Panc1 (cell line): ENCODE measurements around the gene CEP41. TPM values are rescaled to one million over a fixed set of nuclear protein-coding genes. Genes with fewer than 3 reads are reported as not detected.

ENCODE experiments used
- ATAC-seq: fragments of 200-7000 bp; cut with Tn5 transposase; 2 replicates; pipeline ENCODE4 v1.9.1; 2020; ENCODE audit warnings: mild to moderate bottlenecking, moderate library complexity
- BruUV-seq: library from RNA; stranded (reverse); fragments of 400-500 nt; replicated peaks from 2 replicates; lab custom pipeline; 2021; lab: Mats Ljungman, UMichigan
- CTCF ChIA-PET: fragments of 300-600 bp; sonication (Branson Sonifier 250); formaldehyde crosslinking; loops from one replicate; lab custom pipeline; 2022; ENCODE audit warnings: antibody characterized with exemption; lab: Charles Lee
- POLR2A ChIA-PET: fragments of 300-600 bp; sonication (Branson Sonifier 250); formaldehyde crosslinking; loops from one replicate; lab custom pipeline; 2022; ENCODE audit warnings: antibody characterized with exemption; lab: Charles Lee
- DNase-seq: peaks from one replicate; pipeline ENCODE4 v3.0.0-alpha.2; 2010; ENCODE audit warnings: low read depth, low spot score
- H3K27ac ChIP-seq: 2 replicates; pipeline ENCODE4 v1.5.1; 2011; ENCODE audit warnings: mild to moderate bottlenecking, low read length, inconsistent platforms
- H3K27me3 ChIP-seq: fragments of 200-500 bp; sonication (Bioruptor generic); 2 replicates; pipeline ENCODE4 v1.6.0; 2014; ENCODE audit warnings: low read length, inconsistent platforms; ENCODE audit not compliant: control insufficient read depth, insufficient read depth
- H3K36me3 ChIP-seq: fragments of 200-500 bp; sonication (Bioruptor generic); 2 replicates; pipeline ENCODE4 v1.5.1; 2014; ENCODE audit warnings: inconsistent platforms, mild to moderate bottlenecking, low read length, moderate library complexity; ENCODE audit not compliant: control insufficient read depth, insufficient read depth
- H3K4me1 ChIP-seq: 2 replicates; pipeline ENCODE4 v1.5.1; 2011; ENCODE audit warnings: inconsistent platforms, mild to moderate bottlenecking, low read length, moderate library complexity; ENCODE audit not compliant: control insufficient read depth, insufficient read depth
- H3K4me3 ChIP-seq, 2 experiments: 2 replicates each; pipeline ENCODE4 v1.5.1; 2011 to 2012; ENCODE audit warnings: low read depth in 2 of 2, low read length in 2 of 2, mild to moderate bottlenecking in 2 of 2, inconsistent platforms in 1 of 2, moderate library complexity in 1 of 2
- H3K9me3 ChIP-seq: fragments of 200-500 bp; sonication (Bioruptor generic); 2 replicates; pipeline ENCODE4 v1.5.1; 2014; ENCODE audit warnings: low read depth, mild to moderate bottlenecking, inconsistent platforms, low read length, moderate library complexity; ENCODE audit not compliant: control insufficient read depth, insufficient read depth
- CTCF ChIP-seq: fragments of 450-650 bp; IDR thresholded peaks from 2 replicates; pipeline ENCODE4 v1.5.1; 2017; ENCODE audit warnings: mild to moderate bottlenecking
- POLR2AphosphoS5 ChIP-seq: IDR thresholded peaks from 2 replicates; pipeline ENCODE4 v1.6.1; 2012; ENCODE audit warnings: mild to moderate bottlenecking, low read depth, low read length, moderate library complexity
- REST ChIP-seq, 2 experiments: IDR thresholded peaks; 2 replicates each; pipeline ENCODE4 v1.6.1; 2011 to 2012; ENCODE audit warnings: low read depth in 2 of 2, control low read depth in 1 of 2, low read length in 1 of 2, mild to moderate bottlenecking in 1 of 2, moderate library complexity in 1 of 2; ENCODE audit not compliant: insufficient read depth in 1 of 2
- SIN3A ChIP-seq: IDR thresholded peaks from 2 replicates; pipeline ENCODE4 v1.6.1; 2012; ENCODE audit warnings: low read depth, mild to moderate bottlenecking, low read length, moderate library complexity, borderline replicate concordance; ENCODE audit not compliant: insufficient read depth
- TCF7L2 ChIP-seq: IDR thresholded peaks from 2 replicates; pipeline ENCODE4 v1.6.1; 2011; ENCODE audit warnings: mild to moderate bottlenecking, low read depth, low read length, inconsistent platforms
- in situ Hi-C: cut with HindIII; loops from 2 replicates; pipeline ENCODE4 v1.10.0; 2016; ENCODE audit warnings: low sequenced_read_pairs, low pct_unique_long_range_greater_than_20kb
- intact Hi-C: fragments of 100-400 bp; cut with micrococcal nuclease; formaldehyde crosslinking; loops from one replicate; pipeline ENCODE4 v1.10.0; 2022; ENCODE audit not compliant: unreplicated experiment
- total RNA-seq: library from RNA; stranded (reverse); gene quantifications from one replicate; pipeline ENCODE4 v1.2.1, GENCODE V29; 2021; ENCODE audit not compliant: unreplicated experiment

CEP41 gene
- total RNA-seq, 1 experiment from 2014 or later, result 13.2 TPM

- peak; percentile 26; the same call in 1 of the 2 replicates for ATAC-seq
Observed at GRCh38 chr7:130379921-130380860, 60.6 kb downstream of the CEP41 start, which contains the start of gene CPA1. Gene CPA1, plus strand, starts transcription at chr7:130380494. Its CDS starts 27 bp downstream, at chr7:130380521.

GRCh38 chr7:130379532-130379920 lies 61.3 kb downstream of the CEP41 start:
- Histone ChIP-seq H3K27ac (no peak overlapping the region), H3K4me3 (no peak overlapping the region), H3K36me3 (no peaks in the 10 kb centered on the region), H3K9me3 (no peaks in the 10 kb centered on the region), H3K4me1 (no peaks in the 10 kb centered on the region), H3K27me3 (no peaks in the 10 kb centered on the region)
- ChIA-PET CTCF (no interaction called here), POLR2A (no interaction called here)
- BruUV-seq, result no TSS peak
- TF ChIP-seq SIN3A (no peak), POLR2AphosphoS5 (no peak), CTCF (no peak), REST (IDR thresholded peaks at IDR 0.05; ENCODE audit: insufficient read depth in 1 of 2, low read depth in 2 of 2, low read length in 1 of 2) (no peak), TCF7L2 (no peak)
- DNase-seq, result no peak
- peak; percentile 30; the same call in 1 of the 2 replicates for ATAC-seq
- intact Hi-C loops (no loop called here), in situ Hi-C loops (no loop called here)

More at GRCh38 chr7:130379921-130380860, 60.6 kb downstream of the CEP41 start, which contains the start of gene CPA1:
- H3K27ac ChIP-seq, result no peak within 1 kb of the TSS
- no peaks in the 10 kb centered on the region for H3K27me3 ChIP-seq
- no peaks in the 10 kb centered on the region for H3K36me3 ChIP-seq
- intact Hi-C loops (loop anchor here (10.0 kb wide), 1 partner anchor 305 kb away; the partner anchor contains the start of gene KLHDC10), in situ Hi-C loops (no loop called here)
- no peaks in the 10 kb centered on the region for H3K4me1 ChIP-seq
- ChIA-PET POLR2A (no interaction called here), CTCF (no interaction called here)
- DNase-seq, result no peak
- no peak for TF ChIP-seq REST (IDR thresholded peaks at IDR 0.05; ENCODE audit: insufficient read depth in 1 of 2, low read depth in 2 of 2, low read length in 1 of 2)
- H3K4me3 ChIP-seq, result no peak within 1 kb of the TSS
- no TSS peak for BruUV-seq
- no peaks in the 10 kb centered on the region for H3K9me3 ChIP-seq
